NK-92 treated with Interleukin-12 subunit alpha and Interleukin-12 subunit beta, amount 100 ng/mL, for 24 hours (cell line): ENCODE measurements around the gene PARL.

Source experiments
- DNase-seq: peaks from one replicate; lab custom pipeline; 2025; lab: John Stamatoyannopoulos, UW

Gene PARL

DNA sequence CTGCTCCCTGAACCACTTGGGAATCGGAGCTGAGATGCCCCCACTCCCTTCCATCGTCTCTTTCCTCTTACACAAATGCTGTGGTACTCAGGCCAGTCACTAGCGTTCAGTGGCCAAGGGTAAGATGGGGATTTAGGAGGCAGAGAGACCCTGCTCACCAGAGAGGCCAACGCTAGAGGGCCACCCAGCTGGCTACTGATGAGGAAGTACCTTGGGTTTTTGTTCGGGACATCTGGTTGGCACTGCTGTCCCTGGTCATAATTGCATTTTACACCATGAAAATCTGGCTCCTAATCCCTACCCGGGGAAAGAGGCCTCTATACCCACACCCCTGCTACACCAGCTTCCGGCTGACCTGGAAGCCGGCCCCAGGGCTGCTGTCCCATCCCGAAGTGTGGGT, 67.0 kb downstream of the PARL start:
- no peak for DNase-seq

DNA sequence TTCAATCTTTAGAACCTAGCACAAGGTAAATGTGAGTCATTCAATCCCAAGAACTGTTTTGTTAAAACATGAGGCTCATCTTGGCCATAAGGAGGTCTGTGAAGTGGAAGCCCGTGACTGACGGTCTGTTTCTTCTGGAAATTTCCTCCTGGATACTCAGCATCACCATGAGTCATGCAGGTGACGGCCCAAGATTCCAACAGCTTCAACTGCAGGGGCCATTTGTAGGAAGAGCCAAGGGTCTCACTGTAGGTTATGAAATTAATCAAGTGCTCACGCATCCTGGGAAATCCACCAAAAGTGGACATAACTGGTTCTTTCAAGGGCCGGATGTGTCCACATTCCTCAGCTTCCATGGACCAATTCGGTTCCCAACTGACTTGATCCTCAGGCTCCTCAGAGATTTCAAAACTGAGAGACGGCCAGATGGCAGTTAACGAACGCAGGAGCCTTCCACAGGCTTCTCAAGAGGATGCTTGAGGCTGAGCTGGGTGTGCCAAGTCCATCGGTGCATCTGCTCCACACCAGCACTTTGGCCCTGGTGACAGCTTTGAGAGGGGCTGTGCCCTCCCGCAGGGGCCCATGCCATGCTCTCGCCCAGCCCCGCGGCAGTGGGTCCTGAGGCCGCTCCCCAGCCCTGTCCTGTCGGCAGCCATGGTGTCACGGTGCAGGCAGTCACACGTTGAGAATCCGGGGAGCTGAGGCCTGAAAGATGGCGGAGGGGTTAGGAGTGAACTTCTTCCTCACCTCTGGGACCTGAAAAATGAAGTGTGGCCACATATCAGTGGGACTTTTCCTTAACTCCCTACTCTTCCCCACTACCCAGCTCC, 67.8 kb downstream of the PARL start:
- no peak for DNase-seq

DNA sequence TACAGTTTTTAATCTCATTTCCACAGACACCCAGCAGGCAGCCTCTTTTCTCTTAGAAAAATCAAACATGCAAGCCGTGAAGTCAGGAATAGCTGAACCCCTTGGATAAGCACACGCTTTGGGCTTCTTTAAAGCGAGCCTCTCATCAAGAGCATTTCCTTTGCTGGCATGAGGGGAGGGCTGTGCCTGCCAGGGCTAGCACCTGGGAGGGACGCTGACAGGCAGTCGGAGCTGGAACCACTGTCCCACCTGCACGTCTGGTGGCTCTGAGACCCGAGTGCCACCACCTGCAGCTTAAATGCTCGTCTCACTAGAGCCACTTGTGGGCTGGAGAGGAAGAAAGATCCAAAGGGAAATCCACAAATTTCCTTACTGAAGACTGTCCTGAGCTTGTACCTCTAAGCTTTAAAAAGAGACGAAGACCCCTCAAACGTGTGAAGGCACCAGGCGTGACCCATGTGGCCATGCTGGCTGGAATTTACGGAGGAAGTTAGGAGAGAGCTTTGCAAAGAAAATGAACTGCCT, 68.7 kb downstream of the PARL start:
- DNase-seq: no peak

DNA sequence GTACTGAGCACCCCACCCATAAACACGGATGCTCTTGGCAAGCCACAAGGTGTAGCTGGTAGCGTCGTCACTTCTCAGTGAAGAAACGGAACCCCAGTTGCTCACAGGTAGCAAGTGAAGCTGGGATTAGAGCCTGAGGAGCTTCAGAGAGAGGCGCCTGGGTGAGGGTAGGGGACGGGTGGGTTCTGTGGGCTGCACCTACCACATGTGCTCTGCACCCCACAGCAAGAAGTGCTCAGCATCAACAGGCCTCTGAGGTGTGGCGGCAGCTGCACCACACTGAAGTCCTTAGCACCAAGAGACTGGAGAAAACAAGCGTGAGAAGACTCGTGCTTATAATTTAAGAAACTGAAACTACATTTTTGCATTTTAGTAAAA, 69.1 kb downstream of the PARL start:
- DNase-seq: no peak

DNA sequence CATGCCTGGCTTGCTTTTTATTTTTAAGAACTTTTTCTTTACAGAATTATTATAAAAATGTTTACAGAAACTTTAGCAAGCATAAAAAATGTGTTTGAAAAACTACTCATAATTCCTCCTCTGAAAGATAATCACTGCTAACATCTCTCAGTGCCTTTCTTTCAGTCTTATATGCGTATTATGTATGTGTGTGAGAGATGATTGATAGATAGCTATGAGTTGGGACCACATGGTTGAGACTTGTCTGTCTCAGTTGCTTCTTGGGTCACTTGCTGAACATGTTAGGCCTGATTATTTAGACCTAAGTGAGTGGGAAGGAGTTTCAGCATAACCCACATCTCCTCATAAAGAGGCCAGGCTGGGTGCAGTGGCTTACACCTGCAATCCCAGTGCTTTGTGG, 70.4 kb downstream of the PARL start:
- DNase-seq: no peak

DNA sequence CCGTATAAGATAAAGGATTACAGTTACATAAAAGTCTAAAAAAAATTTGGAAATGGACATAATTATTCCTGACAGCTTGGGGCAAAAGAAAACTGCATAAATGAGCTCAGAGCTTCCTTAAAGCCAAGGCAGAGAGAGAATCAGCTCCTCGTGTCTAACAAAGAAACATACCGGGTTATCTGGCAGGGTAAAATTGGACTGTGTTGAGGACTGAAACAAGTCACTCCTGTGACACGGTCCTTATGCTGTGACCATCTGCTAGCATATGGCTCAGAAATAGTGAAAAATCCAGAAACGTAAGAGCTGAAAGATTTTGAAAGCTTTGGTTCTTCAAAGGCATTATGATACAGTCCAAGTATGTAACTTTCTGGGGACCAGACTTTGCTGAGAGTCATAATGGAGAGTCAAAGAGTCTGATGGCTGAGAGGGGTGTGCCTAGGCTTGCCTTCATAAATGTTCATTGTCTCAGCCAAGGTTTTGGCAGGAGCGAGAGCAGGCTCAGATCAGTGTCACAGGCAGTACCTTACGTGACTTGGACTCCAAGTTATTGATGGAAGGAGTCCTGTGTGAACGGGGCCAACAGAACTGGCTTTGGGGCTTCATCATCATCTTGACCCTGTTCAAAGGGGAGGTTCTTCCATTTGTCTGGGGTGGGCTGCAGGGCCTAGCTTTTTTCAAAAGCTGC, 71.8 kb downstream of the PARL start:
- no peak for DNase-seq

DNA sequence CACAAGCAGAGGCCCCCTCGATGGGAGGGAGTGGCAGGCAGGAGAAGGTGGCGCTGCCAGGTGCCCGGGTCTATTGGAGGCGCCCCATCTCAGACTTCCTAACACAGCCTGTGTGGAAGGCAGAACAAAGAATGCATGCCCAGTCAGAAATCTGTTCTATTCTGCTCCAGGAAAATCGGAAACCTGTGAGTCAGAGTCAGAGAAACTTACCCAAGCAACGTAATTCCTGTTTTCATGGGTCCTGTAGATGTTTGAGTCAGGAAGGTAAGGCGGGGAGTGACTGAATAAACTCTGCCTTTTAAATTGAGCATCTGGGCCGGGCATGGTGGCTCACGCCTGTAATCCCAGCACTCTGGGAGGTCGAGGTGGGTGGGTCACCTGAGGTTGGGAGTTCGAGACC, 73.0 kb downstream of the PARL start:
- DNase-seq: no peak

DNA sequence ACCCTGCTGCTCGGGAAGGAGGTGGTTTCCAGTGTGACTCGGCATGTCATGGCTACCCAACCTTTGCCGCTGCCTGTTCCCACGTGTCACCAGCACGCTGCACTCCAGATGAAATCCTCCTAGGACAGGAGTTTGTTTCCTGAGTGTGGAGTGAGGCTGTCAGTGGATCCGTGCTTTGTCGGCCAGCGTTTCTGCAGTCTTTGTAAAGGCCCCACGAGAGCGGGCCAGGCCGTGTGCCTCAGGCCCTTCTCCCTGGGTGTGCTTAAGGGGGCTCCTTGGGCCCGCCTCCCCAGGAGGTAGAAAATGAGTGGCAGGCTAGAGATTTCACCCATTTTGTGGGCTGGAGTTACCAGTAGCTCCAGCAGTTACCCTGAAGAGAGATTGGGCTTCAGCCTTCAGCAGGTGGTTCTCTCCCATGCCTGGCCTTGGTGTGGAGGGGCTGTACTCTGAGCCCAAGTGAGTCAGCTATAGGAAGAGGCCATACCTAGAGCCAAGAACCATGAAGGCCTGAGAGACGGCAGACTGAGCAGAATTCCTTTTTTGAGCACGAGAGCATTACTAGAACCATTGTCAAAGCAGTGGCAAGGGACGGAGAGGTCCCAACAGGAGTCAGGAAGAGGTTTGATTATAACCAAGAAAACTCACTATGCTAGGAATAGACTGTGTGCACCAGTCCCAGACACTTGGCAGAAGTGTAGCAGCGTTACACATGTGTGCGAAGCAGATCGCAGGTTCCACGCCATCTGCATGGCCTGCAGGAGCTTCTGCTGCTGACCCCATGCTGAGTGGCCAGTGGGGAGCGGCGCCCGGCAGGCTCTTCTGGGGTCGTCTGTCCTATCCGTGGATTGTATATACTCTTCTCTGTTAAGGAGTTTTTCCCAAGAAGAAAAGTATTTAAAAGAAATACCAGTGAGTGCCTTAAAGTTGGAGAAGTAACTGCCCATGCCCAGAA, 73.8 kb downstream of the PARL start:
- DNase-seq: no peak

DNA sequence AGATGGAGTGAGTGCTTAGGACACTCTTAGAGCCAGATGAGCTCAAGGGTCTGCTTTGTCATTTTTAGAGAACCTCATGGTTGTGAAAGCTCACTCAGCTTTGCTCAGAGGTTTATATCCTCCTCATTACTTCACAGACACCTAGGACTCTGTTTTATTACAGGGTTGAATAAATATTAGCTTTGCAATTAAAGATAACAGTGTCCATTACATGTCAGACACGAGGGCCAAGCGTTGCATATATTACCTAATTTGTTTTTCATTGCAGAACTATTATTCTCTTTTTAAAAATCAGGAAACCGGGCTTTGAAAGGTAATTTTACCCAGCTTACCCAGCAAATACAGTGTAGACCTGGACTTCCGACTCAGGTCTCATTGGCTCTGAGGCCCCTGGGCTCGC, 75.4 kb downstream of the PARL start:
- DNase-seq: no peak

DNA sequence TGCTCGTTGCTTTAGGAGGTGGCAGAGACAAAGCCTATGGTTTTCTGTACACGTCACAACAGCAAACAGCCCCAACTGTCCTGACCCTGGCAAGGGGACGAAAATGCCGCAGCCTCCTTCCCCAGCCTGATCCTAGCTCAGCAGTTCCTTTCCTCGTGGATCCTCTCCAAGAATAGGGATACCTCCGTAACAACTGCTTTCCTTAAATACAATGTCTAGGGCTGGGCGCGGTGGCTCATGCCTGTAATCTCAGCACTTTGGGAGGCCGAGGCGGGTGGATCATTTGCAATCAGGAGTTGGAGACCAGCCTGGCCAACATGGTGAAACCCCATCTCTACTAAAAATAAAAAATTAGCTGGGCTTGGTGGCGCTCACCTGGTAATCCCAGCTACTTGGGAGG, 76.3 kb downstream of the PARL start:
- DNase-seq: no peak

DNA sequence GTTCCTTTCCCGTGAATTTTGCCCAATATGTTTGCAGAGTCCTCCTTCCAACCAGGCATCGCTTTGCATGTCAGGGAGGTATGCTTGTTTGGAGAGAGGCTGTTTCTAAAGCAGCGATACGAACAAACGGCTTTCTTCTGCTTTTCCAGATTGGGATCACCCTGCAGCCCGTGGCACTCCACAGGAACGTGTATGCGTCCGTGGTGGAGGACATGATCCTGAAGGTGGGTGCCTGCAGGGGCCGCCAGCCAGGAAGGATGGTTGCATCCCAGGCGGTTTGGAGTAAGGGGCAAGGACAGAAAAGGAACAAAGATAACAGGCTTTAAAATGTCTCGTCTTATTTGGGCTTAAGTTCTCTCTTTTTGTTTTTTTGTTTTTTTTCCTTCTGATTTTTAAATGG, 76.8 kb downstream of the PARL start:
- DNase-seq: no peak

DNA sequence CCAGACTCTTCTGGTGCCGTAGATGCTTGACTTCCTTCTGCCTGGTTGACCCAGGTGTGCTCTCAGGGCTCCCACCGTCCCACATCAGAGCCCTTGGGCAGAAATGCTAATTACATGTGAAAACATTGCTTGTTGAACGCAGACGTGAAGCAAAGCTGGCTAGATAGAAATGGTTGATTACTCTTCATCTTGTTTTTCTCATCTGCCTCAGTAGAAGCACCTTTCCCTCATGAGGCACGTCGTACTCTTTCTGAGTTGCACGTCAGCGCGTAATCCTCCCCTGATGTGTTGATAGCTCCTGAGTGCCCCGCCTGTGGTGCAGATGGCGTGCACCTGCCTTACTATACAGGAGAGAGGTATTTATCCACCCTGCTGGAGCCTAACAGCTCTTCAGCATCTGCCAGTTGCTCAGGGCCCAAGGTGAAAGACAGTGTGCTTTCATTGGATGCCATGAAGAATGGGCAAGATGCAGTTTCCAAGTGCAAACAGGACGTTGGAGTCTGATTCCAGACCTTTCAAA, 77.4 kb downstream of the PARL start:
- no peak for DNase-seq

DNA sequence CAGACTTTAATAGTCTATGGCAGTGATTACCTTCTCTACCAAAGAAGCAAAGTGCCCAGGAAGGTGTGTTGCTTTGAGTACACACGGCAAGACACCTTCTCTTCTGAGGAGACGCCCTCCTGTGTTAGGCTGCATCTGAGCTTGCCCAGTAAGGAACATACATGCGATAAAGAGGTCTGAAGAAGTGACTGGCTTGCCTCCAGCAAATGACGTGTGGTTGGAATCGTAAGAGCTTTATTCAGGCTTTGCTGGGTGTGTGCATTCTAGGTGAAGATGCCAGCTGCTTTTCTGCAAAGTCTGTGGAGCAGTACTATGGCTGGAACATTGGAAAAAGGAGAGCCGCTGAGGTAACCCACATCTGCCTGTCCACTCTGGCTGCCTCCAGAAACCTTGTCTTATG, 81.7 kb downstream of the PARL start:
- no peak for DNase-seq

DNA sequence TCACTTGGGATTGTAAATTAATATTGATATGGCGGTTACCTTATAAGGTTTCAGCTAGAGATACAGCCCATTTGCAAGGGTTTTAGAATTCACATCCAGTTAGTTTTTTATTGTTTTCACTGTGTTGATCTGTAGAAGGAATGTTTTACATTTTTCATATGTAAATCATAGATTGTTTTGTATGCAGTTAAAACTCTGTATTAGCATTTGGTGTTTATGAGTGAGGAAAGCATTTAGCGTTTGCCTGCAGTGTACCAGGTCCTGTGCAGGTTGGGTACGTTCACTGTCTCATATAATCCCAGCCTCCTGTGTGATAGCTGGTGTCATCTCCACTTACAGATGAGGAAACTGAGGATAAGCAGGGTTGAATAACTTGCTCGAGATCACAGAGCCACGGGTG, 83.1 kb downstream of the PARL start:
- DNase-seq: no peak

DNA sequence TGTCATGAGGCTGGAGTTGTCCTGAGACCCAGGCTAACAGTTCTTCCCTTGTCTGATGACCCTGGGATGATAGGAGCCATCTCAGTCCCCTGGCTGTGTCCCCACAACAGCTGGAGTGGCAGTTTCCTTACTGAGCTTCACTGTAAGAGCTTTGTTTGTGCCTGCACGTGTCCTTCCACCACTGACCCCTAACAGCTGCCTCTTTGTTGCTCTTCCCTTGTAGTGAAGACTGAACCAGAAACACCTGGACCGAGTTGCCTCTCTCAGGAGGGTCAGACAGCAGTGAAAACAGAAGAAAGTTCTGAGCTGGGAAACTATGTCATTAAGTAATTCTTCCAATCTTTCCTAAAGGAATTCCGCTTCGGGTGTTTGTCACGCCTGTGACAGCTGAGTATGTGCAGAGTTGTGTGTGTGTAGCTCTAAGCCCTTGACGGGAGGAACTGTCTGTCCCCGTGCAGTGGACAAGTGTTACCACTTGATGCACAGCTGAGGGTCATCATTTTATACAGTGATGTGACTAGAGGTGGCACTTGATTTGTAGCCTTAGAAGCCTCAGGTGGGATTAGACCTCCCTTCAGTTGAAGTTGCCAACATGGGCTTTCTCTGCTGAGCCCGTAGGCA, 84.3 kb downstream of the PARL start:
- no peak for DNase-seq

DNA sequence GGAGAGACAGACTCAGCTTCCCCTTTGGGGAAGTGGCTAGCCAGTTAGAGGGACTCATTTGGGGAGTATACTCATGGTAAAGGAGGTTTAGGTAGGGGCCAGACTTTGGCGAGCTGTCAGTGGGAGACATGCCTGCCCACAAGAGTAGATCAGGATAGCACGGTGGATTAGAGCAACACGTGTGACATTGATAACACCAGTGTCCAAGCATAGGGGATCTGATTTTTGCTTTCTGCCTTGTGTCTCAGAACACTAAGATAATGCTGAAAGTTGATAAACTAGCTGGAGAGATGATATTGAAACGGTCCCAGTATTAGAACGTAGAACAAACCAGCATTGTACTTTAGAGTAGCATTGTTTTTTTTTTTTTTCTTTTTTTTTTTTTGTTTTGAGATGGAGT, 85.2 kb downstream of the PARL start:
- DNase-seq: no peak

DNA sequence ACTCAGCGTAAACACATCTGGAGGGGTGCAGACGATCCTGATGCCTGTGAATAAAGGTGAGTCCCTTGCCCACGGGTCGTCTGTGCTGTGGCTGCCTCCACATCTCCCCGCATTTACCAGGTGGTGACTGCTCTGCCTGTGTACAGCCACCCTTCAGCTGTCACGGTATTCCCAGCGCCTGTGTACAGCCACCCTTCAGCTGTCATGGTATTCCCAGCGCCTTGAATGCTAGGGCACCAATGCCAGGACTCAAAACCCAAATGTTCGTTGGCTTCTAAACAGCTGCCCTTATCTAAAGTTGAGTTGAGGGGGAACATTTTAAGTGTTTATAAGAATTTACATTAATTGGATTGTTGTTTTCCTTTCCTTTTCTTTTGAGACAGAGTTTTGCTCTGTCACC, 86.7 kb downstream of the PARL start:
- no peak for DNase-seq

DNA sequence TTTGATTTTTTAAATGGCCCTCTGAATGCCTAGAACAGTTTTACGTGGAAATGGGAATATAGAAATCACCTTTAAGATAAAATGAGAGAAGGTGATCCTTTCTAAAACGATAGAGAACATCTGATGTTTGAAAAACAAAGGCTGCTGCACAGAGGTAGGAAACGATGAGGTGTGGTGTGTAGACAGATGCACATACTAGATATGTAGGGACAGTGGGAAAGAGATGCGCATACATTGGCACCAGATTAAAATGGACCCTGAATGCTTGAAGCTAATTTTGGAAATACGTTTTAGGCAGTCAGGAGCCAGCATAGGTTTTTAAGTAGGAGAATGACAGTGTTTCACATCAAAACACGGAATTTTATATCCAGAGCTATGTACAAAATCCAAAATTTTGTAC, 88.3 kb downstream of the PARL start:
- no peak for DNase-seq

DNA sequence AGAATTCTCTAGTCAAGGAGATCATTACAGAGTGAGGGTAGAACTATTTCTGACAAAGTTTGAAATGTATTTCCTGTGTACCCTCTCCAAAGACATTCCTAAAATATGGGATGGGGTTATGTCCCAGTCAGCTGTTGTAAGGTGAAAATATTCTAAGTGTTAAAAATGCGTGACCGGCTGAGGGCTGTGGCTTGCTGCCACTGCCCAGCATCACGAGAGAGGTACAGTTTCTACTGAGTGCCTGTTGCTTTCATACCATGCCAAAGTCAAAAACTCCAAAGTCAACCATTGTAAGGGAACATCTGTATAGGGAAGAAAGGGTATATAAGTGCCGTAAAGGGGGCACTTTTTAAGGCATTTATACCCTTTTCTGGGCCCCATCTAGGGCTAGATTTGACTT, 90.2 kb downstream of the PARL start:
- DNase-seq: no peak

DNA sequence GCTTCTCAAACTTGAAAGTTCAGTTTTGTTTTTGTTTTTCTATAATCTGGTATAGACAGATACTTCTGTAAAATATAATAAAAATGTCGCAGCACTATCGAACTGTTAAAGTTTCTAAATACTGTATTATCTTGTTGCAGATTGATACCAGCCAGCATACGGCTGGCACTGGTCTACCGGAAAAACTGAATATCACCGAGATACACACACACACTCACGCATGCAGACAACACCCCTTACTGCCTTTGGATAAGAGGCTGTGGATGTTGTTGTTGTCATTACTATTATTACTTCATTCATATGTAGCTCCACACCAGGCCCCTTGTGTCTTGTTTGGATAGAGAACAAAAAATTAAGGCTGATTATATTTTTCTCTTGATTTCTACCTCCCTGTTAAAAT, 91.7 kb downstream of the PARL start:
- no peak for DNase-seq

DNA sequence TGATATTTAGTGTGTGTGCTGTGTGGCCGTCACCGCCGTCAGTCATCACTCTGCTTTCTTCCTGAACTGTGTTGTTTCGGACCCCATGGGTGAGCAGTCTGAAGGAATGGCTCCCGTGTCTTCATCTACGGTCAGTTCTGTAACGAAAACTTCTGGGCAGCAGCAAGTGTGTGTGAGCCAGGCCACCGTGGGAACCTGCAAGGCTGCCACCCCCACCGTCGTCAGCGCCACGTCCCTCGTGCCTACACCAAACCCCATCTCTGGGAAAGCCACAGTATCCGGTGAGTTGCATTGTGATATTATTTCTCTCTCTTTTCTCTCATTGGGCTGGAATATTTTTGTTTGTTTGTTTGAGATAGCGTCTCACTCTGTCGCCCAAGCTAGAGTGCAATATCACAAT, 94.0 kb downstream of the PARL start:
- no peak for DNase-seq

DNA sequence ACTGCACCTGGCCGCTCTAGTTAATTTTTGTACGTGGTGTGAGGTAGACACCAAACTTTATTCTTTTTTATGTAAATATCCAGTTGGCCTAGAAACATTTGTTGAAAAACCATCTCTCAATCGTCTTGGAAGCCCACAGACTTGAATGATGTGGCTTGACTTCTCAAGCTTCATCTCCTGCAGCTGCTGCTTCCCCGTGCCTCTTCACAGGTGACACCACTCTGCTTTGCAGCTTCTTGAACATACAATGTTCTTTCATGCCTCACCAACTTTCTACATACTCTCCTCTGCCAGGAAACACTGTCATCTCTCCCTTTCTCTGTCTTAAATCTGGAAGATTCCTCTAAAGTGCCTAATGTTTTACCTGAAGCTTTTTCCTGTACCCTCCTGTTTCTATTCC, 94.9 kb downstream of the PARL start:
- DNase-seq: no peak
